ENCODE measurements around the gene KLK10.

Gene KLK10

GRCh38 chr19:51029718-51030117 is 10.2 kb upstream of the KLK10 start:
- H3K9me3 ChIP-seq (ENCODE audit: low read length), result no peaks in the 10 kb centered on the region
- H3K79me2 ChIP-seq (ENCODE audit: insufficient read depth, low read length), result no peaks in the 10 kb centered on the region

GRCh38 chr19:51027873-51028272 is 8.4 kb upstream of the KLK10 start:
- TF ChIP-seq EZH2 (IDR thresholded peaks at IDR 0.05; ENCODE audit: borderline replicate concordance, low read length) (no peak), CTCF (IDR thresholded peaks at IDR 0.05; ENCODE audit: low read length) (no peak)
- Histone ChIP-seq H3K27ac (ENCODE audit: low read depth, low read length, poor library complexity, severe bottlenecking) (no peak overlapping the region), H3K36me3 (ENCODE audit: insufficient read depth, low read length) (no peaks in the 10 kb centered on the region), H3K4me3 (ENCODE audit: low read depth, low read length, poor library complexity, severe bottlenecking) (no peak overlapping the region), H2AFZ (ENCODE audit: low read length) (no peak overlapping the region), H3K79me2 (ENCODE audit: insufficient read depth, low read length) (no peaks in the 10 kb centered on the region), H3K4me1 (ENCODE audit: insufficient read depth, low read length, severe bottlenecking) (no peaks in the 10 kb centered on the region), H3K9me2 (ENCODE audit: low read depth, low read length) (no peaks in the 10 kb centered on the region), H3K9ac (ENCODE audit: low read length) (no peak overlapping the region), H4K20me1 (ENCODE audit: insufficient read depth, low read length) (no peaks in the 10 kb centered on the region), H3F3A (ENCODE audit: insufficient read depth, low read length) (no peaks in the 10 kb centered on the region), H3K27me3 (ENCODE audit: insufficient read depth, low read length) (no peaks in the 10 kb centered on the region; the same call in 1 of the 2 replicates), H3K9me3 (ENCODE audit: low read length) (no peaks in the 10 kb centered on the region), H3K4me2 (ENCODE audit: low read length) (no peak overlapping the region)

More at GRCh38 chr19:51029718-51030117, 10.2 kb upstream of the KLK10 start:
- H3K27me3 ChIP-seq (ENCODE audit: insufficient read depth, low read length), result no peaks in the 10 kb centered on the region; the same call in 1 of the 2 replicates
- H3K9ac ChIP-seq (ENCODE audit: low read length), result no peak overlapping the region
- H4K20me1 ChIP-seq (ENCODE audit: insufficient read depth, low read length), result no peaks in the 10 kb centered on the region
- H3F3A ChIP-seq (ENCODE audit: insufficient read depth, low read length), result no peaks in the 10 kb centered on the region
- H2AFZ ChIP-seq (ENCODE audit: low read length), result no peak overlapping the region
- no peaks in the 10 kb centered on the region for H3K4me1 ChIP-seq (ENCODE audit: insufficient read depth, low read length, severe bottlenecking)
- TF ChIP-seq CTCF (IDR thresholded peaks at IDR 0.05; ENCODE audit: low read length) (no peak), EZH2 (IDR thresholded peaks at IDR 0.05; ENCODE audit: borderline replicate concordance, low read length) (no peak)
- no peak overlapping the region for H3K4me2 ChIP-seq (ENCODE audit: low read length)
- H3K36me3 ChIP-seq (ENCODE audit: insufficient read depth, low read length), result no peaks in the 10 kb centered on the region
- H3K9me2 ChIP-seq (ENCODE audit: low read depth, low read length), result no peaks in the 10 kb centered on the region
- H3K27ac ChIP-seq (ENCODE audit: low read depth, low read length, poor library complexity, severe bottlenecking), result no peak overlapping the region
- H3K4me3 ChIP-seq (ENCODE audit: low read depth, low read length, poor library complexity, severe bottlenecking), result no peak overlapping the region

- Histone ChIP-seq H3K79me2 (ENCODE audit: insufficient read depth, low read length) (no peaks in the 10 kb centered on the region), H3K9me2 (ENCODE audit: low read depth, low read length) (no peaks in the 10 kb centered on the region), H3K27ac (ENCODE audit: low read depth, low read length, poor library complexity, severe bottlenecking) (no peak overlapping the region), H3K9me3 (ENCODE audit: low read length) (no peaks in the 10 kb centered on the region), H3K27me3 (ENCODE audit: insufficient read depth, low read length) (no peaks in the 10 kb centered on the region; the same call in 1 of the 2 replicates), H3F3A (ENCODE audit: insufficient read depth, low read length) (no peaks in the 10 kb centered on the region), H3K4me2 (ENCODE audit: low read length) (no peak overlapping the region), H3K9ac (ENCODE audit: low read length) (no peak overlapping the region), H3K4me3 (ENCODE audit: low read depth, low read length, poor library complexity, severe bottlenecking) (no peak overlapping the region), H4K20me1 (ENCODE audit: insufficient read depth, low read length) (no peaks in the 10 kb centered on the region), H3K4me1 (ENCODE audit: insufficient read depth, low read length, severe bottlenecking) (no peaks in the 10 kb centered on the region), H3K36me3 (ENCODE audit: insufficient read depth, low read length) (no peaks in the 10 kb centered on the region), H2AFZ (ENCODE audit: low read length) (no peak overlapping the region)
- TF ChIP-seq CTCF (IDR thresholded peaks at IDR 0.05; ENCODE audit: low read length) (no peak), EZH2 (IDR thresholded peaks at IDR 0.05; ENCODE audit: borderline replicate concordance, low read length) (no peak)
Measured at GRCh38 chr19:51027126-51027806, 7.8 kb upstream of the KLK10 start.
